Jurkat, Clone E6-1 (cell line): ENCODE data around the gene TSPEAR.
A peak's percentile ranks its signal among the peaks of the same experiment; 100 is the strongest.
"Not testable (repeated sequence)": the region's sequence is repeated elsewhere in the genome, so short reads cannot be mapped to it uniquely, and the experiment has no call there.

Source experiments
- DNase-seq: peaks from one replicate; pipeline ENCODE4 v3.0.0-alpha.2; 2011; ENCODE audit warnings: low read depth, low spot score
- H3K4me3 ChIP-seq: 2 replicates; pipeline ENCODE4 v1.5.1; 2011; ENCODE audit warnings: mild to moderate bottlenecking, low read length, control low read depth, moderate library complexity

Gene TSPEAR

DNA sequence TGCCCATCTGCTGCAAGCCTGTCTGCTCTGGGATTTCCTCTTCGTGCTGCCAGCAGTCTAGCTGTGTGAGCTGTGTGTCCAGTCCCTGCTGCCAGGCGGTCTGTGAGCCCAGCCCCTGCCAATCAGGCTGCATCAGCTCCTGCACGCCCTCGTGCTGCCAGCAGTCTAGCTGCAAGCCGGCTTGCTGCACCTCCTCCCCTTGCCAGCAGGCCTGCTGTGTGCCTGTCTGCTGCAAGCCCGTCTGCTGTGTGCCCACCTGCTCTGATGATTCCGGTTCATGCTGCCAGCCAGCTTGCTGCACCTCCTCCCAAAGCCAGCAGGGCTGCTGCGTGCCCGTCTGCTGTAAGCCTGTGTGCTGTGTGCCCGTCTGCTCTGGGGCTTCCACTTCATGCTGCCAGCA lies 110.3 kb downstream of the TSPEAR start:
- DNase-seq, H3K4me3 ChIP-seq: not testable (repeated sequence)

DNA sequence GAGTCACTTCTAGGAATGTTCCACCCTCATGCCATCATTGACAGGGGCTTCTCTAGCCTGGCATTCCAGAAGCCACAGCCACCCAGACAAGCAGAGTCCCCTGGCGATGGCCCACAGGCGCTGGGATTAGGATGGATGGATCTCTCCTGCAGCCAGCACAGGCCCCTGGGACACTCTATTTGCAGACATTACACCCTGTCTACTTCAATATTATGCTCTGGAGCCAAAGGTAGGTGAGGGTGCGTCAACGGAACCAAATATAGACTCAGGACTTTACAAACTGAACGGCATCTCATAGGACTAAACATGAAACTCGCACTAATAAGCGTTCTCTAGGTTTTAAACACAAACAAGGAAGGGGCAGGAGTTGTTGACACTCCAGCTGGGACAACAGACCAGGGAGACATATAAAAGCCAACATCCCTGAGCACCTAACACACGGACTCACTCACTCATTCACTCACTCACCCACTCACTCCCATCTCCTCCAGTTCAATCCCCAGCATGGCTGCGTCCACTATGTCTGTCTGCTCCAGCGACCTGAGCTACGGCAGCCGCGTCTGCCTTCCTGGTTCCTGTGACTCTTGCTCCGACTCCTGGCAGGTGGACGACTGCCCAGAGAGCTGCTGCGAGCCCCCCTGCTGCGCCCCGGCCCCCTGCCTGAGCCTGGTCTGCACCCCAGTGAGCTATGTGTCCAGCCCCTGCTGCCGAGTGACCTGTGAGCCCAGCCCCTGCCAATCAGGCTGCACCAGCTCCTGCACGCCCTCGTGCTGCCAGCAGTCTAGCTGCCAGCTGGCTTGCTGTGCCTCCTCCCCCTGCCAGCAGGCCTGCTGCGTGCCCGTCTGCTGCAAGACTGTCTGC lies 111.0 kb downstream of the TSPEAR start, which contains the start of gene KRTAP10-7:
KRTAP10-7 (plus strand) TSS at position 480 of the 861 bp plus-strand sequence; CDS start at position 505, 25 bp downstream.
- H3K4me3 ChIP-seq, DNase-seq: not testable (repeated sequence)

DNA sequence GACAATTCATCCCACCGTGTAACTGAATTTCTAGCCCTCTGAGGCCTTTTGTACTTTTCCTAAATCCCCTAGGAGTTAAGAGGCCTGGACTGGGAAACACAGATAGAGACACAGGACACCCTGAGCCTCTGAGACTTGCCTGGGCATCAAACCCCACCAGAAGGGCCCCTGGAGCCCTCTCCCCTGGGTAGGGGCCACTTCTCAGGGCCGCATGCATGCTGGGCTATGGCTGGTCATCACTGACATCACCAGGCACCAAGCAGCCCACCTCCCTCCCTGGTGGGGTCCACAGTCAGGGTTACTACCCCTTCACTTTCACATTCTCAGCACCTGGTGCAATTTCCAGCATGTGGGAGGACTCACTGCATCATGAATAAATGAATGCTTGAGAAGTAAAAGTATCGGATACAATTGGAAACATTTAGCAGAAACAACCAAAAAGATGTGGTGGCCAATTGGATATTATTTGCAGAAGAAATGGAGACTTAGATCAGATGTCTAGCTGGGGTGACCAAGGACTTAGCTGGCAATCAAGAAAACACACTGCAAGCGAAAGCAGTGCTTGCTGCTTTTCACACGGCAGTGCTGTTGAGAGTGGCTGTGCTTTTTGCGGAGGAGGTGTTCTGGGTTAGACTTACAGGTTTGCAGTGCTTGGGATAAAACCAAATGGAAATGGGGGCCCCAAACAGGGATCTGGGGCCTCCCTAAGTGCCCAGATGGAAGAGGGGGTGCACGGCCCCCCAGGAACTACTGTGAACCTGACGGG lies 111.9 kb downstream of the TSPEAR start:
- no peak for DNase-seq
- H3K4me3 ChIP-seq = no peak overlapping the region

DNA sequence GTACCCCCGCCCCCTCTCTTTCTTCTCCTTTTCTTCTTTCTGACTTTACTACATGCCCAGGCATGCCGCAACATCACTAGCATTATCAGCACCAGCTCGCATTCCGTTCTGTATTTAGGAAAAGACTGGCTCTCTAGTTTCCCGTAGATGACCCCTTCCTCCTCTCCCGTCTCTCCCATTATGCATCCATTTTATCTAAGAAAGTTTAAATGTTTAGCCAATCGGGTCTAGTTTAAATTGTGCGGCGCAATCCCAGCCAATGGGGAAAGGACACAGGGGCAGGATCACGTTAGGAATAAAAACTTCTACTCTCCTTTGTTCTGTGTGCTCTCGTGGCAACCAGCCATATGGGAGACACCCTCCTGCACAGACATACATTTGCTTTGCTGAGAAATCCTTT lies 113.3 kb downstream of the TSPEAR start:
- no peak for DNase-seq
- no peak overlapping the region for H3K4me3 ChIP-seq

DNA sequence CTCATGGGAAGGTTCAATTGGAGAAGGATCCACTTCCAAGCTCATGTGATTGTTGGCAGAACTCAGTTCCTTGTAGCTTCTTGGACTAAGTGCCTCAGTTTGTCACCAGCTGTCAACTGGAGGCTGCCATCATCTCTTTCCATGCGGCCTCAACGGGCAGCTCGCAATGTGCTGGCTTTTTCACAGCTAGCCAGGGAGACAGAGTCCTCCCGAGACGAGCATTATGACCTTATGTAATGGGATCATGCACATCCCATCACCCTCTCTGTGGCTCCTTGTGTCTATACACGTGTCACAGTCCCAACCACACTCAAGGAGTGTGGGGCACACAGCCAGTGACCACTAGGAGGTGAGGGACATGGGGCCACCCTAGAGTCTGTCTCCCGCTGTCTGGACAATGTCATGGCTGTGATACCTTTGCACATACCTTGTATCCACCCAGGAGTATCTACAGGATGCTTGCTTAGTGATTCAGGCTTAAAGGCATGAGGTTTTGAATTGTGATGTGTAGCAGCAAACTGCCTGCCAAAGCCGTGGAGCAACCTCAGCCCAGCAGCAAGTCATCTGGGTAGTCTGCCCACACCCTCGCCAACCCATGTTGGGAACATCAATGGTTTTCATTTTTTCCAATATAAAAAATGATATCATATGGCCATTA lies 115.2 kb downstream of the TSPEAR start:
- no peak overlapping the region for H3K4me3 ChIP-seq
- no peak for DNase-seq

DNA sequence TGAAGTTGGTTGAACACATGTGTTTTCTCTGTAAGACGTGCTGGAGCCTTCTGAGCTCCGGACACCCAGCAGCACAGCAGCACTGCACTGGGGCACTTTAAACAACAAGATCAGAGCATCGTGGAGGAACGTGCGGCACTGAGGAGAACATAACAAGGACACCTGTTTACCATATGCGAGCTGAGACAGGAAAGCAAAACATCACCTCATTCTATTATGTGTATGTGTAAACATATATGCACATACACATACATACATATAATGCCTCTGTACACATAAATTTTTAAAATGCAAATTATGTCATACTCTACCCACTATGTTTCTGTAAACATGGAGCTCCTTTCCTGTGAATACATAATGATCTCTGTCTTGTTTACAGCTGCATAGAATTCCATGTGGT lies 115.8 kb downstream of the TSPEAR start:
- DNase-seq = no peak
- H3K4me3 ChIP-seq = no peak overlapping the region

DNA sequence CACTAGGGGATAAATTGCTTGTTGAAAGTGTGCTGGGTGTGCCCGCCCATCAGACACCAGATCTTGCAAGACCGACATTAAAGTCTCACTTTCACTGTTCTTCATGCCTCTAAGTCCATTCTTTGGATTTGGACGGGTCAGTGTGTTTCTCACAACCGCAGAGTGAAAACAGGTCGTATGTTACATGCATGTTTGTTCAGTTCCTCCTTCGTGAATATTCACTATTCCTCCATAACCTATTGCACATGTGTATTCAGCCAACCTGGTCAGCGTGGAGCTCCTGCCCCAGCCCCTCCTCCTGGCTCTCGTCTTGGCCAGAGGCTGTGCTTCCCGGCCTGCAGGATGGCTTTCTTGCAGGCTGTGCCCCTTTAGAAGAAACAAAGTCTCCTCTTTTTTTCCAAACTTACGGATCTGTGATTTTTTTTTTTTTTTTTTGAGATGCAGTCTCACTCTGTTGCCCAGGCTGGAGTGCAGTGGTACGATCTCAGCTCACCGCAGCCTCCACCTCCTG lies 116.9 kb downstream of the TSPEAR start:
- no peak overlapping the region for H3K4me3 ChIP-seq
- DNase-seq = no peak

DNA sequence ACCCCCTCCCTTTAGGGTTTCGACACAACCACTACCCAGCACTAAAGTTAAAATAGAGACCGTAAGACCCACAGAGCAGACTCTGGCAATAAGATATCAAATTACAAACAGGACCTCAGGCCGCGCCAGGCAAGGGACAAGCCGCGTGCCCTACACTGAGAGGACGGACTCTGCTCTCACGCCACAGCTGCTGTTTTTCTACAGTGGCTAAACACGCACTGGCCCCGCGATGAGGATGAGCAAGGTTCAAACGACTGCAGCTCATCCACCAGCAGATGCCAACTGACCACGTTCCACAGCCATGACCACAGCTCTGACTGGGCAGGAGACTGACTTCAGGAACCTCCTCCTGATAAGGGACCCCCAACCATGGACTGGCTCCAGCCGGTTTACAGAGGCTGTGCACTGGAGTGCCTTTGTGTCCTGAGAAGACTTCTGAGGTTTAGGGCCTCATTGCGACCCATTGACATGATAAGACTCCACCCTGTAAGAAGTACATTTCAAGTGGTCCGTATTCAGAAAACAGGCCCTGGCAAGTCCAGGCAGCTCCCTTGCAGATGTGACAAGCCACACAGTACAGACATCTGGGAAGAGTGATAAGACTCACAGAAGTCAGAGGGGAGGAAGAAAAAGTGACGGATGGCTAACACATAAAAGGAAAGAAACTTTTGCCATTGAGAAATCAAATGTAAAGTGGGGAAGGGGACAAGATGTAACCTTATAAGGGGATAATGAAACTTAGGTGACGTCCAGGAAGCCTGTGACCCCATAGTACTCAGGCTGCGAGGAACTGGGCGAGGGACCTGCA lies 117.6 kb downstream of the TSPEAR start:
- H3K4me3 ChIP-seq = no peak overlapping the region
- no peak for DNase-seq

DNA sequence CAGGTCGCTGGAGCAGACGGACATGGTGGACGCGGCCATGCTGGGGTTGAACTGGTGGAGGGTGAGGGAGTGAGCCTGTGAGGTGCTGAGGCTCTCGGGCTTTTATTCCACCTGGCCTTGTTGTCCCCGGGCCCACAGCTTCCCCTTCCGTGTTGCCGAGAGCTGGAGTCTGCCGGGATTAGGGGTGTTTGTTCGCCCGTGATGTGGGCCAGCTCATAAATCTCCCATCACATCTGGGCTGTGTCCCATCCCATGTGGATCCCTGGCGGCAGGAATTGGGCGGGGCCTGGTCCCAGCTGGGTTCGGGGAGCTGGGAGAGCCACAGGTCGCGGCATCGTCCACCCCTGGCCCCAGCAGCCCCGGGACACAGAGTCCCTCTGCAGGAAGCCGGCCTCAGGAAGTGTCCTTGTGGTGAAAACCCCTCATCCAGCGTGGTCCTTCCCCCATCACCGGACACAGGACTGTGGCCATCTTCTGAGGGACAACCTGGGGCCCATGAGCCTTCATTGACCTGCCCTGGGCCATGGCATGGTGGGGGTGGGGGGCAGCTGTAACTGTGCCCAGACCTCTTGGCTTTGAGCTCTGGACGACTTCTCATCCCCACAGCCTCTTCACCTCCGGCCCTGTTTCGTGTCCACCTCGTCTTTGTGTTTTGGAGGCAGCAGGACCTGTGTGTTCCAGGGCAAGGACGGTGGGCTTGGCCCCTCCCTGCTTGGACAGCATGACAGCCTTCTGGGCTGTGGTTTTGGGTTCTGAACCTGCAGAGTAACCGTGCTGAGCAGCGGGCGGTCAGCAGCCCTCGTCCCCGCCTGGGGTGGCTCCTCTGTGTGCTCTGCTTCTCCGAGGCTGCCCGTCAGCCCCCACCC lies 118.7 kb downstream of the TSPEAR start, which contains the start of gene KRTAP10-6:
KRTAP10-6 (minus strand) TSS at position 60 of the 866 bp plus-strand sequence; CDS start at position 39, 21 bp downstream.
- H3K4me3 ChIP-seq = no peak within 1 kb of the TSS
- DNase-seq = no peak

DNA sequence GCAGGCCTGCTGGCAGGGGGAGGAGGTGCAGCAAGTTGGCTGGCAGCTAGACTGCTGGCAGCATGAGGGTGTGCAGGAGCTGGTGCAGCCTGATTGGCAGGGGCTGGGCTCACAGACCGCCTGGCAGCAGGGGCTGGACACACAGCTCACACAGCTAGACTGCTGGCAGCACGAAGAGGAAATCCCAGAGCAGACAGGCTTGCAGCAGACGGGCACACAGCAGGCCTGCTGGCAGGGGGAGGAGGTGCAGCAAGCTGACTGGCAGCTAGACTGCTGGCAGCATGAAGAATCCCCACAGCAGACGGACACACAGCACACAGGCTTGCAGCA lies 119.6 kb downstream of the TSPEAR start:
- not testable (repeated sequence) for DNase-seq, H3K4me3 ChIP-seq

DNA sequence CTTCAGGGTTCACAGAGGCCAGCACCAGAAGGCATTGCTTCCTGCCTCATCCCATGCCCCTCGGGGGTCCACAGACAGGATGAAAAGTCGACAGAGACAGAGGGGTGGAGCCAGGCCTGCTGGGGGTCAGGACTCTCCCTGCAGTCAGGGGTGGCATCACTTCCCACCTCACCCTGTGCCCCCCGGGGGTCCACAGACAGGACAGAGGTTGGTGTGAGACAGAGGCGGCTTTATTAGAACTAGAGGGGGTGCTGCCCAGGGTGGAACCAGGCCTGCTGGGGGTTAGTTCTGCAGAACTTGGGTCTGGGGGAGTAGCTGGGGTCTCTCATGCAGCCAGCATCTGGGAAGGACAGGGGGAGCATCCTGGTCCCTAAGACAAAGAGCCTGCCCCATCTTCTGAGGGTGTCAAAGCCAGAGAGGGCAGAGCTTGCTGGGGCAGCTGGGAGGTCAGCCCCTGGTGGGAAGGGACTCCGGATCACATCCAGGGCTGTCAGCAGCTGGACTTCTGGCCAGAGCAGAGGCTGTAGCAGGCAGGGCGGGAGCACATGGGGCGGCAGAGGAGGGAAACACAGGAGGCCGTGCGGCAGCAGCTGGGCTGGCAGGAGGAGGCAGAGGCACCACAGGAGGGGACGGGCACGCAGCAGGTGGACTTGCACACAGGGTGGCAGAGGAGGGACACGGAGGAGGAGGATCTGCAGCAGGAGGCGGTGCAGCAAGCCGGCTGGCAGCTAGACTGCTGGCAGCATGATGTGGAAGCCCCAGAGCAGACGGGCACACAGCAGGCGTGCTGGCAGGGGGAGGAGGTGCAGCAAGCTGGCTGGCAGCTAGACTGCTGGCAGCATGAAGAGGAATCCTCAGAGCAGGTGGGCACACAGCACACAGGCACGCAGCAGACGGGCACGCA lies 120.2 kb downstream of the TSPEAR start:
- DNase-seq, H3K4me3 ChIP-seq: not testable (repeated sequence)

DNA sequence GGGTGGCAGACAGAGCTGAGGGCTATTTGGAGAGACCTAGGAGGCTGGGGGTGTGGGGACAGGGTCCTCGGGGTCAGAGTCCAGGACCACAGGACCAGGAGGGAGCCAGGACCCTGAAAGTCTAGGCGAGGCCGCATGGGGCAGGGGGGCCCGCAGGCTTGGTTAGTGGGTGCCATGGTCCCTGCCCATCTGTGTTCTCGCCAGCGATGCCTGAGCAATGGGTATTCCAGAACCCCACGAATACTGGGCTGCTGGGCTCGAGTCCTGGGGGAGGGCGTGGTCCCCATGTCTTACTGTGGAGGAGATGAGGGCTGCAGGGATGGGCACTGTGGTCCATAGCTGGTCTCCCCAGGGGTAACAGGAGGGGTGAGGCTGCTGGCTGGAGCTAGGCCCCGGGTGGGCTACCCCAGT lies 121.1 kb downstream of the TSPEAR start:
- DNase-seq = no peak
- no peak overlapping the region for H3K4me3 ChIP-seq

DNA sequence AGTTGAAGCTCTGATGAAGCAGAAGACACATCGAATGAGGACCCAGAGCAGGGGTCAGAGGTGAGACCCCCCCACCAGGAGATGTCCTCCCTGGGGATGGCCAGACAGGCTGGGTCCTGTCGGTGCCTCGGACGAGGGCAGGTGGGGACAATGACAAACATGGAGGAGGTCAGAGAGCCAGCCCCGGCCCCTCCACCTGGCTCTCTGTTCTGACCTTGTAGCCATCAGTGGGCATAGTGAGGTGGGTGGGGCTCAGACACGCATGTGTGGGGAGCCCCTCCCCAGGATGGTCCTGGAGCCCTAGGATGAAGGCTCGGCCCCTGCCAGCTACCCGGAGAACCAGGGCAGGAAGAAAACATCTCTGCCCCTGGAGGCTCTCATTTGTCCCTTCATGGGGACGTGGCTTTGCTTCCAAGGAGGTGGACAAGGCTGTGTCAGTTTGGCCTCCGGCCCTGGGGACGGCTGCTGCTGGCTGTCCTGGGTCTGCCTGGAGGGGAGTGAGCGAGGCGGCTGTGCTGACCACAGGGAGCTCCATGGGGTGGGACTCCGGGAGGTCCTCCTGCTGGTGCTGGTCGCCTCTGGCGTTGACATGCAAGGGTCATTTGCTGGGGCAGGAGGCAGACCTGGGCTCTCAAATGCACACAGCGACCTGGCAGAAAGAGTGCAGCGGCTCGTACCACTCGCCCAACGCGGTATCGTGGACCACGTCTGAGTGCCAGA lies 121.6 kb downstream of the TSPEAR start:
- DNase-seq = no peak
- no peak overlapping the region for H3K4me3 ChIP-seq

DNA sequence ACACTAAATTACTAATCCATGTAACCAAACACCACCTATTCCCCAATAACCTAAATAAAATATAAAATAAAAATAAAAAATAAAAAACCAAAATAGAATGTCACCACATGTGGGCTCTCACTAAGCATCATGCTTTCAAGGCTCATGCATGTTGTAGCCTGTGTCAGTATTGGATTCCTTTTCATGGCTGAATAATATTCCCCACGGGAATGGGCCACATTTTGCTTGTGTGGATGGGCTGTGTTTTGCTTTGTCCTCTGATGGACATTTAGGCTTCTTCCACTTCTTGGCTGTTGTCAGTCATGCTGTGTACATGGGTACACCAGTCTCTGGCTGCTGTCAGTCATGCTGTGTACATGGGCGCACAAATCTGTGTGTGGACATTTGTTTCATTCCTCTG lies 122.3 kb downstream of the TSPEAR start:
- no peak overlapping the region for H3K4me3 ChIP-seq
- DNase-seq = no peak

DNA sequence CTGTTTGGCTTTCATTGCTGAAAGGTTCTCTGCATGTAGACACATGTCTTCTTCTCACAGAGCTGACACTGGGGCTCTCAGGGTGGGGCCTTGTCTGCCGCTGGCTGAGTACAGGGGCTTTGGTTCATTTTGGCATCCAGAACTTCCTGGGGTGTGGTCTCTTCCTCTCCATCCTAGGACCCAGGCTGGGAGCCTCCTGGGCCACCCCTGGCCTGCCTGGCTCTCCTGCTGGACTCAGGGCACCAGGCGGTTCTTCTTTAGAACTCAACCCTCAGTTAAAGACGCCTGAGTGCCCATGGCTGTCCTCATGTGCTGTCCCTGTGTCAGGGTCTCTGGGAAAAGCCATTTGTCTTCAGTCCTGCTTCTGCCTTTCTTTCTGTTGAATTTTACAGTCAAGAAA lies 125.5 kb downstream of the TSPEAR start:
- DNase-seq = no peak
- no peak overlapping the region for H3K4me3 ChIP-seq

DNA sequence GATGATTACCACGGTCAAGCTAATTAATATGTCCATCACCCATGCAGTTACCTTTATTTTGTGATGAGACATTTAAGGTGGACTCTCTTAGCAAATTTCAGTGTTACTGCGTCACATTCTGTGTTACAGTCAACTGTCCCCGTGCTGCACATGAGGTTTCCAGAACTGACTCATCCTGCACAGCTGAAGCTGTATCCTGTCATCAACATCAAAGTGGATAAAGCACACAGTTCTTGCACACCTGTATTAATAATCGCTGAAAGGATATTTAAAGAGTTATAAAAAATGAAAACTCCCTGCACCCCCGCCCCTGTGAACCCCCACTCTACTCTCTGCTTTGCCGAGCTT lies 127.6 kb downstream of the TSPEAR start:
- no peak overlapping the region for H3K4me3 ChIP-seq
- peak; percentile 9 for DNase-seq
